Endothelial cell of umbilical vein (primary cell): ENCODE measurements around the gene APCDD1. TPM values are rescaled to one million over a fixed set of nuclear protein-coding genes. Genes with fewer than 3 reads are reported as not detected.

Source experiments
- BruUV-seq: library from RNA; stranded (reverse); fragments of 400-500 nt; replicated peaks from 2 replicates; lab custom pipeline; 2021; lab: Mats Ljungman, UMichigan
- CTCF ChIA-PET: fragments of 300-600, 350-600 bp; sonication (Branson Sonifier 250); formaldehyde crosslinking; loops from one replicate; lab custom pipeline; 2021; ENCODE audit warnings: antibody characterized with exemption, inconsistent platforms; lab: Charles Lee
- POLR2A ChIA-PET: fragments of 300-600, 350-600 bp; sonication (Branson Sonifier 250); formaldehyde crosslinking; loops from one replicate; lab custom pipeline; 2021; ENCODE audit warnings: antibody characterized with exemption, inconsistent platforms; lab: Charles Lee
- DNase-seq: peaks from one replicate; pipeline ENCODE4 v3.0.0-alpha.2; 2011; ENCODE audit warnings: low read depth, low spot score
- FAIRE-seq: peaks from 2 replicates; lab custom pipeline; 2011; peaks lifted over from hg19 to GRCh38; lab: Jason Lieb, UNC
- H2AFZ ChIP-seq: 2 replicates; pipeline ENCODE4 v1.6.0; 2012; ENCODE audit warnings: low read depth, low read length, control low read depth, inconsistent platforms
- H3K27ac ChIP-seq: 2 replicates; pipeline ENCODE4 v1.5.1; 2011; ENCODE audit warnings: low read depth, mild to moderate bottlenecking, control low read depth, low read length, moderate library complexity; ENCODE audit not compliant: insufficient read depth
- H3K27me3 ChIP-seq, 2 experiments: 2 replicates each; pipeline versions ENCODE4 v1.6.0 to v1.6.1; 2011; ENCODE audit warnings: low read length in 2 of 2, mixed read lengths in 1 of 2; ENCODE audit not compliant: control insufficient read depth in 2 of 2, insufficient read depth in 2 of 2
- H3K36me3 ChIP-seq, 2 experiments: 2 replicates in 1 of 2; 3 replicates in 1 of 2; pipeline ENCODE4 v1.5.1; 2011; ENCODE audit warnings: low read length in 2 of 2, mild to moderate bottlenecking in 1 of 2, moderate library complexity in 1 of 2; ENCODE audit not compliant: control insufficient read depth in 2 of 2, insufficient read depth in 2 of 2; ENCODE audit errors: extremely low read depth in 1 of 2
- H3K4me1 ChIP-seq: 3 replicates; pipeline ENCODE4 v1.5.1; 2011; ENCODE audit warnings: mild to moderate bottlenecking, low read length; ENCODE audit not compliant: control insufficient read depth, insufficient read depth; ENCODE audit errors: extremely low read depth
- H3K4me2 ChIP-seq: 2 replicates; pipeline ENCODE4 v1.6.1; 2011; ENCODE audit warnings: low read length, control low read depth, mixed read lengths; ENCODE audit not compliant: insufficient read depth
- H3K4me3 ChIP-seq, 3 experiments: fragments of 200-600 bp in 1 of 3; sonication (generic), shearing (Covaris generic) in 1 of 3; replicated peaks in 1 of 3; 2 replicates each; pipeline ENCODE4 v1.5.1; 2011 to 2016; ENCODE audit warnings: control low read depth in 3 of 3, low read length in 3 of 3, mild to moderate bottlenecking in 2 of 3, inconsistent platforms in 1 of 3, low read depth in 1 of 3, moderate library complexity in 1 of 3; ENCODE audit not compliant: insufficient read depth in 1 of 3
- H3K79me2 ChIP-seq: 2 replicates; pipeline ENCODE4 v1.6.0; 2012; ENCODE audit warnings: low read length, inconsistent platforms; ENCODE audit not compliant: control insufficient read depth, insufficient read depth
- H3K9ac ChIP-seq: replicated peaks from 2 replicates; pipeline ENCODE3; 2011; ENCODE audit warnings: low read length, control low read depth; ENCODE audit not compliant: insufficient read depth; ENCODE audit errors: extremely low read depth
- H3K9me1 ChIP-seq: replicated peaks from 3 replicates; pipeline ENCODE4 v1.6.0; 2011; ENCODE audit warnings: mild to moderate bottlenecking, low read length; ENCODE audit not compliant: control insufficient read depth, insufficient read depth; ENCODE audit errors: extremely low read depth
- H3K9me3 ChIP-seq: replicated peaks from 2 replicates; pipeline ENCODE4 v1.5.1; 2012; ENCODE audit warnings: low read length, inconsistent platforms; ENCODE audit not compliant: control insufficient read depth, insufficient read depth
- H4K20me1 ChIP-seq: replicated peaks from 2 replicates; pipeline ENCODE3; 2011; ENCODE audit warnings: mild to moderate bottlenecking, low read length; ENCODE audit not compliant: control insufficient read depth, insufficient read depth; ENCODE audit errors: extremely low read depth
- EZH2 ChIP-seq: IDR thresholded peaks from 2 replicates; pipeline ENCODE4 v1.6.1; 2012; ENCODE audit warnings: borderline replicate concordance, low read depth, mild to moderate bottlenecking, moderate library complexity, low read length, inconsistent platforms; ENCODE audit not compliant: severe bottlenecking
- FOS ChIP-seq: IDR thresholded peaks from 2 replicates; pipeline ENCODE4 v1.6.1; 2011; ENCODE audit warnings: mild to moderate bottlenecking, low read length, moderate library complexity, borderline replicate concordance; ENCODE audit not compliant: insufficient read depth
- GATA2 ChIP-seq: IDR thresholded peaks from 2 replicates; pipeline ENCODE4 v1.7.0; 2011; ENCODE audit warnings: low read depth, mild to moderate bottlenecking, moderate library complexity, mixed read lengths, low read length; ENCODE audit not compliant: insufficient read length, insufficient read depth
- JUN ChIP-seq: IDR thresholded peaks from 2 replicates; pipeline ENCODE4 v1.6.1; 2011; ENCODE audit warnings: borderline replicate concordance, low read depth; ENCODE audit not compliant: insufficient read length, insufficient read depth
- POLR2A ChIP-seq: IDR thresholded peaks from 2 replicates; pipeline ENCODE4 v1.6.1; 2012; ENCODE audit warnings: low read depth, mild to moderate bottlenecking, control low read depth, low read length
- POLR2AphosphoS5 ChIP-seq: IDR thresholded peaks from 2 replicates; pipeline ENCODE4 v1.6.1; 2012; ENCODE audit warnings: low read depth, mild to moderate bottlenecking, control low read depth, low read length, moderate library complexity; ENCODE audit not compliant: insufficient read depth
- dilution Hi-C: fragments of 300-500 bp; cut with MboI; formaldehyde crosslinking; loops from one replicate; pipeline ENCODE4 v1.15.0; 2019; ENCODE audit warnings: low sequenced_read_pairs; ENCODE audit not compliant: extremely low pct_ligation_motif_present
- intact Hi-C: fragments of 100-400 bp; cut with micrococcal nuclease; formaldehyde crosslinking; loops from one replicate; pipeline ENCODE4 v1.10.0; 2022
- polyA plus RNA-seq, 4 experiments: library from polyadenylated mRNA; depleted of rRNA in 3 of 4; stranded (reverse) in 3 of 4; unstranded in 1 of 4; fragments of >200 nt; gene quantifications; 2 replicates each; pipeline versions ENCODE4 v1.2.1 to v1.2.3, GENCODE V29; 2011 to 2012; ENCODE audit warnings: missing spikeins in 1 of 4
- total RNA-seq: library from RNA; stranded (reverse); gene quantifications from 2 replicates; pipeline ENCODE4 v1.2.3, GENCODE V29; 2021
- TF ChIP-seq, protein P1 (sequence below), 2 donors: IDR thresholded peaks; 1 replicate in 1 of 2; 2 replicates in 1 of 2; pipeline ENCODE4 v1.5.1; 2011; ENCODE audit warnings: low read length in 2 of 2, mild to moderate bottlenecking in 2 of 2, moderate library complexity in 2 of 2, control low read depth in 1 of 2, inconsistent platforms in 1 of 2, low read depth in 1 of 2; ENCODE audit not compliant: insufficient read depth in 1 of 2; ENCODE audit errors: extremely low read depth in 1 of 2
- TF ChIP-seq, protein P2 (sequence below): IDR thresholded peaks from 2 replicates; pipeline ENCODE4 v1.6.1; 2011; ENCODE audit not compliant: insufficient read depth, insufficient read length

APCDD1 gene
- total and polyA plus RNA-seq, 2 donors (not counting 3 experiments of a cell fraction or from before 2014, with no cell fraction given): 0.95 to 1.4 TPM

DNA sequence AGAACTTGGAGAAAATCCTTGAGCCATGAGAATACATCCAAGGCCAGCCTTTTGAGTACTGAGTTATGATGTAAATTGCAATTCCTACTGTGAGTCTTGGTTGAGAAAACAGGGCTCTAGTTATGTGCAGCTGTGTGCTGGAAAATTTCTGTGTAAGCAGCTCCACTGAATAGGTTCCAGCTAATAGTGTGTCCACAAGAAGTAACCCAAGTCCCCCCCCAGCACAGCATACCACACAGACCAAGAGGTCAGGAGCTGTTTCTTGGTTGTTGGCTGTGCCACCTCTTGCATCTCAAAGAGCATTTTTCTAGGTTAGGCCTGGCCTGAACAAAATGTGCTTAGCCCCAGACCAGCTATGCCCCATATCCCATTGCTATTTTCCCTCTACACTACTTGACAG, 36.8 kb upstream of the APCDD1 start:
- Histone ChIP-seq H3K9me1 (no peaks in the 10 kb centered on the region), H4K20me1 (no peaks in the 10 kb centered on the region), H3K4me1 (no peaks in the 10 kb centered on the region), H3K27ac (no peak overlapping the region), H3K79me2 (no peaks in the 10 kb centered on the region), H3K4me2 (no peak overlapping the region), H3K27me3 (no peaks in the 10 kb centered on the region), H2AFZ (no peak overlapping the region), H3K9me3 (no peaks in the 10 kb centered on the region), H3K36me3 (no peaks in the 10 kb centered on the region), H3K9ac (no peak overlapping the region), H3K4me3 (no peak overlapping the region)
- no TSS peak for BruUV-seq
- POLR2A ChIA-PET: no interaction called here
- FAIRE-seq (no peak), DNase-seq (no peak)
- CTCF ChIA-PET: no interaction called here
- TF ChIP-seq, protein P1, sequence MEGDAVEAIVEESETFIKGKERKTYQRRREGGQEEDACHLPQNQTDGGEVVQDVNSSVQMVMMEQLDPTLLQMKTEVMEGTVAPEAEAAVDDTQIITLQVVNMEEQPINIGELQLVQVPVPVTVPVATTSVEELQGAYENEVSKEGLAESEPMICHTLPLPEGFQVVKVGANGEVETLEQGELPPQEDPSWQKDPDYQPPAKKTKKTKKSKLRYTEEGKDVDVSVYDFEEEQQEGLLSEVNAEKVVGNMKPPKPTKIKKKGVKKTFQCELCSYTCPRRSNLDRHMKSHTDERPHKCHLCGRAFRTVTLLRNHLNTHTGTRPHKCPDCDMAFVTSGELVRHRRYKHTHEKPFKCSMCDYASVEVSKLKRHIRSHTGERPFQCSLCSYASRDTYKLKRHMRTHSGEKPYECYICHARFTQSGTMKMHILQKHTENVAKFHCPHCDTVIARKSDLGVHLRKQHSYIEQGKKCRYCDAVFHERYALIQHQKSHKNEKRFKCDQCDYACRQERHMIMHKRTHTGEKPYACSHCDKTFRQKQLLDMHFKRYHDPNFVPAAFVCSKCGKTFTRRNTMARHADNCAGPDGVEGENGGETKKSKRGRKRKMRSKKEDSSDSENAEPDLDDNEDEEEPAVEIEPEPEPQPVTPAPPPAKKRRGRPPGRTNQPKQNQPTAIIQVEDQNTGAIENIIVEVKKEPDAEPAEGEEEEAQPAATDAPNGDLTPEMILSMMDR (IDR thresholded peaks at IDR 0.05; ENCODE audit: extremely low read depth in 1 of 2, insufficient read depth in 1 of 2, low read depth in 1 of 2, low read length in 2 of 2): no peak
- intact Hi-C loops (no loop called here), dilution Hi-C loops (no loop called here)

GRCh38 chr18:10418836-10419235, 35.6 kb upstream of the APCDD1 start:
- Histone ChIP-seq H4K20me1 (no peaks in the 10 kb centered on the region), H3K9me1 (no peaks in the 10 kb centered on the region), H3K9me3 (no peaks in the 10 kb centered on the region), H3K36me3 (no peaks in the 10 kb centered on the region), H3K27ac (no peak overlapping the region), H3K27me3 (no peaks in the 10 kb centered on the region), H3K4me2 (no peak overlapping the region), H3K9ac (no peak overlapping the region), H2AFZ (no peak overlapping the region), H3K79me2 (no peaks in the 10 kb centered on the region), H3K4me1 (no peaks in the 10 kb centered on the region), H3K4me3 (no peak overlapping the region)
- BruUV-seq: no TSS peak
- DNase-seq (no peak), FAIRE-seq (no peak)
- ChIA-PET CTCF (no interaction called here), POLR2A (no interaction called here)
- TF ChIP-seq POLR2AphosphoS5: no peak
- no peak for TF ChIP-seq FOS
- no peak for TF ChIP-seq JUN
- TF ChIP-seq, protein P2, sequence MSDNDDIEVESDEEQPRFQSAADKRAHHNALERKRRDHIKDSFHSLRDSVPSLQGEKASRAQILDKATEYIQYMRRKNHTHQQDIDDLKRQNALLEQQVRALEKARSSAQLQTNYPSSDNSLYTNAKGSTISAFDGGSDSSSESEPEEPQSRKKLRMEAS: no peak
- no peak for TF ChIP-seq EZH2
- TF ChIP-seq POLR2A: no peak
- no peak for TF ChIP-seq GATA2
- intact Hi-C loops (no loop called here), dilution Hi-C loops (no loop called here)
